H1 (cell line): ENCODE results near the gene CAD. TPM values are rescaled to one million over a fixed set of nuclear protein-coding genes. Genes with fewer than 3 reads are reported as not detected.

Source experiments
- CTCF ChIA-PET: fragments of 300-600 bp; sonication (Branson Sonifier 250); formaldehyde crosslinking; loops from one replicate; lab custom pipeline; 2021; ENCODE audit not compliant: partially characterized antibody; lab: Charles Lee
- POLR2A ChIA-PET: fragments of 300-600 bp; sonication (Branson Sonifier 250); formaldehyde crosslinking; loops from one replicate; lab custom pipeline; 2021; ENCODE audit warnings: inconsistent platforms; ENCODE audit not compliant: partially characterized antibody; lab: Charles Lee
- DNase-seq, 2 experiments: peaks; one replicate each; pipeline versions ENCODE4 v3.0.0 to v3.0.0-alpha.2; 2010 to 2022; ENCODE audit warnings: low spot score in 2 of 2, low read depth in 1 of 2, mixed read lengths in 1 of 2
- FAIRE-seq: peaks from 2 replicates; lab custom pipeline; 2011; peaks lifted over from hg19 to GRCh38; lab: Jason Lieb, UNC
- H2AFZ ChIP-seq: 2 replicates; pipeline ENCODE4 v1.8.1; 2012; ENCODE audit warnings: low read length, inconsistent platforms
- H2AK5ac ChIP-seq: 2 replicates; pipeline ENCODE4 v1.6.1; 2013; ENCODE audit warnings: low read depth, low read length
- H2BK120ac ChIP-seq: replicated peaks from 2 replicates; pipeline ENCODE3; 2013; ENCODE audit warnings: low read depth, low read length, inconsistent platforms
- H2BK12ac ChIP-seq: 2 replicates; pipeline ENCODE4 v1.6.1; 2013; ENCODE audit warnings: low read depth, low read length
- H2BK15ac ChIP-seq: 2 replicates; pipeline ENCODE4 v1.6.1; 2013; ENCODE audit warnings: low read length
- H2BK20ac ChIP-seq: 2 replicates; pipeline ENCODE4 v1.6.1; 2013; ENCODE audit warnings: low read length
- H2BK5ac ChIP-seq: 2 replicates; pipeline ENCODE4 v1.6.1; 2013; ENCODE audit warnings: low read depth, low read length
- H3K14ac ChIP-seq: 2 replicates; pipeline ENCODE4 v1.6.1; 2013; ENCODE audit warnings: inconsistent platforms; ENCODE audit not compliant: insufficient read length
- H3K18ac ChIP-seq: 2 replicates; pipeline ENCODE4 v1.6.1; 2013; ENCODE audit warnings: low read length; ENCODE audit errors: extremely low read depth
- H3K23ac ChIP-seq: 2 replicates; pipeline ENCODE4 v1.6.1; 2013; ENCODE audit warnings: inconsistent platforms; ENCODE audit not compliant: insufficient read length
- H3K23me2 ChIP-seq: 2 replicates; pipeline ENCODE4 v1.6.1; 2013; ENCODE audit warnings: low read depth, low read length
- H3K27ac ChIP-seq: 2 replicates; pipeline ENCODE4 v1.6.1; 2011; ENCODE audit warnings: low read depth, low read length, inconsistent platforms
- H3K27me3 ChIP-seq, 4 experiments: replicated peaks in 1 of 4; 1 replicate in 1 of 4; 2 replicates in 3 of 4; pipeline versions ENCODE4 v1.6.1 to v1.8.1; 2011 to 2013; ENCODE audit warnings: low read length in 3 of 4, mild to moderate bottlenecking in 3 of 4, inconsistent platforms in 2 of 4, mixed read lengths in 2 of 4, moderate library complexity in 1 of 4; ENCODE audit not compliant: control insufficient read depth in 3 of 4, insufficient read depth in 3 of 4; ENCODE audit errors: extremely low read depth in 1 of 4
- H3K36me3 ChIP-seq, 4 experiments: 2 replicates each; pipeline versions ENCODE4 v1.6.1 to v1.8.1; 2011 to 2013; ENCODE audit warnings: mild to moderate bottlenecking in 4 of 4, low read length in 3 of 4, moderate library complexity in 2 of 4, control low read depth in 1 of 4, inconsistent platforms in 1 of 4; ENCODE audit not compliant: insufficient read depth in 4 of 4, control insufficient read depth in 2 of 4
- H3K4ac ChIP-seq: replicated peaks from 2 replicates; pipeline ENCODE3; 2013; ENCODE audit warnings: low read length, low read depth, mixed read lengths, inconsistent platforms; ENCODE audit not compliant: insufficient read length
- H3K4me1 ChIP-seq, 4 experiments: replicated peaks in 1 of 4; 1 replicate in 1 of 4; 2 replicates in 3 of 4; pipeline versions ENCODE4 v1.6.1 to v1.8.1; 2011 to 2013; ENCODE audit warnings: low read length in 3 of 4, inconsistent platforms in 2 of 4, mixed read lengths in 1 of 4; ENCODE audit not compliant: insufficient read depth in 4 of 4, control insufficient read depth in 3 of 4
- H3K4me2 ChIP-seq, 2 experiments: 2 replicates each; pipeline versions ENCODE4 v1.6.1 to v1.8.1; 2011 to 2013; ENCODE audit warnings: low read depth in 2 of 2, low read length in 2 of 2, control low read depth in 1 of 2, inconsistent platforms in 1 of 2, mild to moderate bottlenecking in 1 of 2; ENCODE audit not compliant: insufficient read depth in 1 of 2
- H3K4me3 ChIP-seq, 4 experiments: fragments of 200-600, 300-600 bp in 1 of 4; sonication (generic), shearing (Covaris generic), sonication (Bioruptor Twin) in 1 of 4; 2 replicates each; pipeline versions ENCODE4 v1.5.1 to v1.8.1; 2011 to 2016; ENCODE audit warnings: low read length in 4 of 4, low read depth in 3 of 4, control low read depth in 2 of 4, inconsistent platforms in 2 of 4, mild to moderate bottlenecking in 2 of 4, mixed read lengths in 1 of 4, moderate library complexity in 1 of 4; ENCODE audit not compliant: insufficient read depth in 2 of 4; ENCODE audit errors: extremely low read depth in 1 of 4
- H3K56ac ChIP-seq: replicated peaks from 2 replicates; pipeline ENCODE3; 2013; ENCODE audit warnings: low read depth, mild to moderate bottlenecking, mixed read lengths, low read length, inconsistent platforms; ENCODE audit not compliant: insufficient read length
- H3K79me1 ChIP-seq: 2 replicates; pipeline ENCODE4 v1.6.1; 2013; ENCODE audit warnings: low read depth, low read length, control low read depth
- H3K79me2 ChIP-seq, 2 experiments: 2 replicates each; pipeline versions ENCODE4 v1.6.1 to v1.8.1; 2012 to 2013; ENCODE audit warnings: low read length in 2 of 2, mild to moderate bottlenecking in 2 of 2, inconsistent platforms in 1 of 2; ENCODE audit not compliant: insufficient read depth in 2 of 2, control insufficient read depth in 1 of 2
- H3K9ac ChIP-seq, 4 experiments: replicated peaks in 1 of 4; 1 replicate in 1 of 4; 2 replicates in 3 of 4; pipeline versions ENCODE4 v1.6.1 to v1.8.1; 2011 to 2013; ENCODE audit warnings: low read depth in 3 of 4, low read length in 3 of 4, control low read depth in 2 of 4, mild to moderate bottlenecking in 2 of 4, moderate library complexity in 2 of 4, inconsistent platforms in 1 of 4; ENCODE audit errors: extremely low read depth in 1 of 4
- H3K9me3 ChIP-seq, 2 experiments: 2 replicates each; pipeline versions ENCODE4 v1.6.1 to v1.8.1; 2012 to 2013; ENCODE audit warnings: mild to moderate bottlenecking in 2 of 2, moderate library complexity in 2 of 2, control low read depth in 1 of 2, inconsistent platforms in 1 of 2, low read depth in 1 of 2, low read length in 1 of 2, mixed read lengths in 1 of 2; ENCODE audit not compliant: insufficient read depth in 2 of 2
- H4K20me1 ChIP-seq, 2 experiments: replicated peaks in 1 of 2; 2 replicates each; pipeline versions ENCODE3 to v1.8.1; 2011 to 2013; ENCODE audit warnings: inconsistent platforms in 2 of 2, low read length in 2 of 2, mild to moderate bottlenecking in 1 of 2; ENCODE audit not compliant: insufficient read depth in 2 of 2, control insufficient read depth in 1 of 2
- H4K5ac ChIP-seq: 2 replicates; pipeline ENCODE4 v1.6.1; 2013; ENCODE audit warnings: low read length, low read depth, mixed read lengths, inconsistent platforms; ENCODE audit not compliant: insufficient read length
- H4K8ac ChIP-seq: 2 replicates; pipeline ENCODE4 v1.8.0; 2013; ENCODE audit warnings: mild to moderate bottlenecking, moderate library complexity, low read length, inconsistent platforms; ENCODE audit not compliant: insufficient read depth; ENCODE audit errors: extremely low read depth
- H4K91ac ChIP-seq: replicated peaks from 2 replicates; pipeline ENCODE3; 2013; ENCODE audit warnings: low read length, mixed read lengths, inconsistent platforms; ENCODE audit not compliant: insufficient read length
- BRCA1 ChIP-seq: IDR thresholded peaks from 2 replicates; pipeline ENCODE4 v1.6.1; 2012; ENCODE audit warnings: low read depth, low read length, improper control_type of control experiment
- NANOG ChIP-seq: IDR thresholded peaks from 2 replicates; pipeline ENCODE4 v1.6.1; 2011; ENCODE audit warnings: low read length, low read depth, mild to moderate bottlenecking, inconsistent platforms; ENCODE audit not compliant: insufficient read depth, poor library complexity, severe bottlenecking
- TAF1 ChIP-seq: IDR thresholded peaks from 2 replicates; pipeline ENCODE4 v1.6.1; 2011; ENCODE audit warnings: mild to moderate bottlenecking, low read depth, low read length
- WGBS, 2 experiments: shearing (Covaris generic) in 1 of 2; methylation state at CpG; one replicate each; pipeline versions ENCODE4 v1.1.6 to v1.1.7; 2013 to 2015; ENCODE audit warnings: low lambda C conversion rate in 2 of 2, mixed read lengths in 2 of 2, inconsistent platforms in 1 of 2, low coverage in 1 of 2, missing lambda C conversion rate in 1 of 2; ENCODE audit not compliant: insufficient replicate concordance in 2 of 2, insufficient coverage in 1 of 2, insufficient read length in 1 of 2; ENCODE audit errors: extremely low coverage in 1 of 2, missing lambda C conversion rate in 1 of 2; 5-methylcytosine and 5-hydroxymethylcytosine counted together
- polyA plus RNA-seq, 7 experiments: library from polyadenylated mRNA; depleted of rRNA in 3 of 7; stranded (reverse) in 5 of 7; unstranded in 2 of 7; fragments of >200 nt in 5 of 7; fragments of 200-250 nt in 2 of 7; gene quantifications; 1 replicate in 5 of 7; 2 replicates in 1 of 7; 4 replicates in 1 of 7; pipeline versions ENCODE4 v1.2.1 to v1.2.3, GENCODE V29; 2011 to 2013; ENCODE audit warnings: missing spikeins in 2 of 7, mixed read lengths in 2 of 7
- total RNA-seq: library from RNA; stranded (reverse); fragmentation: NEBNext Ultra II Directional; extraction: Animal tissue kit (Norgen Biotek cat#: 25700); gene quantifications from 2 replicates; pipeline ENCODE4 v1.2.1, GENCODE V29; 2021

Gene CAD
- total and polyA plus RNA-seq, 2 of the 8 experiments (the other 6 are each of a cell fraction or from before 2014, with no cell fraction given), result 130 to 146 TPM

- Histone ChIP-seq H2AFZ (peak overlapping the region; percentile 17; the same call in 1 of the 2 replicates), H3K36me3 (no peaks in the 10 kb centered on the region), H2BK20ac (no peak overlapping the region), H3K56ac (no peak overlapping the region), H3K27me3 (no peaks in the 10 kb centered on the region; a peak in 4 of 7 replicates), H3K79me1 (no peaks in the 10 kb centered on the region; the same call in 1 of the 2 replicates), H3K14ac (no peak overlapping the region), H2BK120ac (no peak overlapping the region), H2BK5ac (no peak overlapping the region), H4K20me1 (no peaks in the 10 kb centered on the region), H2BK15ac (no peak overlapping the region), H3K27ac (no peak overlapping the region), H3K79me2 (no peaks in the 10 kb centered on the region), H3K4ac (no peak overlapping the region), H4K5ac (no peak overlapping the region), H2AK5ac (no peak overlapping the region), H3K4me2 (peak overlapping the region in 1 of 2 experiments; percentile 37; a peak in 1 of 4 replicates), H3K9me3 (no peaks in the 10 kb centered on the region), H3K4me3 (no peak overlapping the region; a peak in 1 of 8 replicates), H3K9ac (no peak overlapping the region), H4K91ac (no peak overlapping the region), H3K23me2 (no peaks in the 10 kb centered on the region; the same call in 1 of the 2 replicates), H3K18ac (no peak overlapping the region), H3K23ac (no peak overlapping the region), H4K8ac (no peak overlapping the region), H3K4me1 (no peaks in the 10 kb centered on the region; a peak in 2 of 7 replicates), H2BK12ac (no peak overlapping the region)
- DNase-seq (no peak), FAIRE-seq (no peak)
- ChIA-PET POLR2A (interaction anchor here (0.6 to 1.7 kb wide), 3 partner anchors 41 to 85 kb away, joined by 3 to 6 read pairs (median 3); partner anchors contain the start of genes ATRAID and SLC5A6), CTCF (interaction anchor here (0.6 to 3.7 kb wide), 26 partner anchors 11 to 400 kb away, joined by 3 to 36 read pairs (median 6); partner anchors contain the start of genes PREB, PRR30 and TCF23)
- WGBS, 2 experiments, result 90% methylated on average over 6 of the region's 6 CpGs; no CpG with 5 or more reads in 1 of the 2 experiments
- TF ChIP-seq NANOG (no peak), TAF1 (no peak), BRCA1 (no peak)
Observed at GRCh38 chr2:27170581-27171337, 46.4 kb upstream of the CAD start.
